BE2C (cell line): ENCODE results near the gene SLC4A5.

Source experiments
- DNase-seq: peaks from one replicate; pipeline ENCODE4 v3.0.0-alpha.2; 2020
- H3K27me3 ChIP-seq: fragments of 250-450 bp; sonication (Bioruptor Pico); 2 replicates; pipeline ENCODE4 v1.5.1; 2020; ENCODE audit warnings: mild to moderate bottlenecking
- H3K36me3 ChIP-seq: fragments of 250-450 bp; sonication (Bioruptor Pico); 2 replicates; pipeline ENCODE4 v1.5.1; 2020; ENCODE audit warnings: mild to moderate bottlenecking
- H3K4me1 ChIP-seq: fragments of 250-450 bp; sonication (Bioruptor Pico); 2 replicates; pipeline ENCODE4 v1.5.1; 2020
- H3K4me3 ChIP-seq: 2 replicates; pipeline ENCODE4 v1.5.1; 2011; ENCODE audit warnings: low read depth, low read length
- H3K9me3 ChIP-seq: fragments of 250-450 bp; sonication (Bioruptor Pico); 2 replicates; pipeline ENCODE4 v1.5.1; 2020
- CTCF ChIP-seq: IDR thresholded peaks from 2 replicates; pipeline ENCODE4 v1.5.1; 2012; ENCODE audit warnings: mild to moderate bottlenecking, low read depth, low read length

The SLC4A5 gene

GRCh38 chr2:74314107-74314506 is 29.1 kb downstream of the SLC4A5 start:
- Histone ChIP-seq H3K36me3 (no peaks in the 10 kb centered on the region), H3K4me3 (no peak overlapping the region), H3K27me3 (no peaks in the 10 kb centered on the region), H3K4me1 (no peaks in the 10 kb centered on the region), H3K9me3 (no peaks in the 10 kb centered on the region)
- DNase-seq, result no peak
- TF ChIP-seq CTCF, result no peak

GRCh38 chr2:74313497-74313896 is 29.7 kb downstream of the SLC4A5 start:
- no peak for DNase-seq
- Histone ChIP-seq H3K4me1 (no peaks in the 10 kb centered on the region), H3K27me3 (no peaks in the 10 kb centered on the region), H3K36me3 (no peaks in the 10 kb centered on the region), H3K9me3 (no peaks in the 10 kb centered on the region), H3K4me3 (no peak overlapping the region)
- TF ChIP-seq CTCF, result no peak

- Histone ChIP-seq H3K9me3 (no peaks in the 10 kb centered on the region), H3K36me3 (no peaks in the 10 kb centered on the region), H3K4me1 (no peaks in the 10 kb centered on the region), H3K27me3 (no peaks in the 10 kb centered on the region), H3K4me3 (no peak overlapping the region)
- DNase-seq, result no peak
- no peak for TF ChIP-seq CTCF
Measured at GRCh38 chr2:74312913-74313312, 30.3 kb downstream of the SLC4A5 start.

GRCh38 chr2:74307720-74308119 is 35.5 kb downstream of the SLC4A5 start:
- H3K4me3 ChIP-seq, result no peak overlapping the region
- no peak for DNase-seq
- no peak for TF ChIP-seq CTCF
- no peaks in the 10 kb centered on the region for H3K36me3 ChIP-seq
- H3K4me1 ChIP-seq, result no peaks in the 10 kb centered on the region
- no peaks in the 10 kb centered on the region for H3K9me3 ChIP-seq
- no peaks in the 10 kb centered on the region for H3K27me3 ChIP-seq

GRCh38 chr2:74304332-74305148 is 38.7 kb downstream of the SLC4A5 start:
- TF ChIP-seq CTCF, result no peak
- H3K4me1 ChIP-seq, result no peaks in the 10 kb centered on the region
- DNase-seq, result no peak

GRCh38 chr2:74302865-74303264 is 40.4 kb downstream of the SLC4A5 start:
- DNase-seq, result no peak
- Histone ChIP-seq H3K4me1 (no peaks in the 10 kb centered on the region), H3K4me3 (no peak overlapping the region), H3K36me3 (no peaks in the 10 kb centered on the region), H3K9me3 (no peaks in the 10 kb centered on the region), H3K27me3 (no peaks in the 10 kb centered on the region)
- TF ChIP-seq CTCF, result no peak

More at GRCh38 chr2:74304332-74305148, 38.7 kb downstream of the SLC4A5 start:
- Histone ChIP-seq H3K36me3 (no peaks in the 10 kb centered on the region), H3K4me3 (no peak overlapping the region), H3K27me3 (no peaks in the 10 kb centered on the region), H3K9me3 (no peaks in the 10 kb centered on the region)
